ENCODE data around the gene RAB11FIP5.

DNA sequence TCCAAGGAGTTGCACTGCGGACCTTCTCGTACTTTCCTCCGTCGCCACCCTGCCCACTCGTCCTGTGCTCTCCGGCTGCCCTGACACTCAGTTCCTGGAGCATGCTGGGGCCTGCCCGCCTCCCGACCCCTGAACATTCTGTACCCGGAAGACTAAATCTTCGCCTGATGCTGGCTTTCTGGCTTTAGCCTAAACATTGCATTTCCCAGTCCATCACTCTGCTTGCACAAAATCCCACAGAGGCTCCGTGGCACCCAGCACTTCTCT, 40.7 kb downstream of the RAB11FIP5 start:
- TF ChIP-seq CTCF (IDR thresholded peaks at IDR 0.05) (no peak), POLR2A (IDR thresholded peaks at IDR 0.05) (no peak)
